Mesenteric fat pad (tissue), 1 donor: Measurements from ENCODE around the gene TMEM233. TPM values are rescaled to one million over a fixed set of nuclear protein-coding genes. Genes with fewer than 3 reads are reported as not detected.

Experiments used
- DNase-seq: peaks from one replicate; pipeline ENCODE4 v3.0.0-alpha.2; 2020; ENCODE audit warnings: low spot score
- total RNA-seq: library from RNA; stranded (reverse); fragmentation: NEBNext Ultra II Directional; extraction: Animal tissue kit (Norgen Biotek cat#: 25700); gene quantifications from one replicate; pipeline ENCODE4 v1.2.1, GENCODE V29; 2021
- donor health status: DM: yes; HTN: yes; CAD: no.

TMEM233 gene
- total RNA-seq, 1 donor from 2014 or later, result 1.3 TPM

DNA sequence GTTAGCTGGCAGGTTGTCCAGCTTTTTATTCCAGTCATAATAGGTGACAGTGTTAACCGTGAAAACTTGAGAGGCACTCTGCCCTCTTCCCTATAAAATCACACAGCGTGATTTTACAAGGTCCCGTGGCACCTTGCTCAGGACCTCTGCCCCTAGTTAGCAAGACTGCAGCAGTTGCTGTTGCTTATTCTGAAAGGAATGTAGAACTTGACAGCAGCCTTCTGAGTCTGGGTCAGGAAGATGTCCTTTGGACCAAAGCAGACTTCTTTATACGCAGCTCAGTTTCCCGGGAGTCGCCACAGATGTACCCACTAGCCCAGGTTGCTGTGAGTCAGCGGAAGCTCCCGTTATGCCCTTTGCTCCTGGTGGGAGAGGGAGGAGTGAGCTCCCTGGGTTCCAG lies 87.5 kb downstream of the TMEM233 start:
- DNase-seq, result no peak

DNA sequence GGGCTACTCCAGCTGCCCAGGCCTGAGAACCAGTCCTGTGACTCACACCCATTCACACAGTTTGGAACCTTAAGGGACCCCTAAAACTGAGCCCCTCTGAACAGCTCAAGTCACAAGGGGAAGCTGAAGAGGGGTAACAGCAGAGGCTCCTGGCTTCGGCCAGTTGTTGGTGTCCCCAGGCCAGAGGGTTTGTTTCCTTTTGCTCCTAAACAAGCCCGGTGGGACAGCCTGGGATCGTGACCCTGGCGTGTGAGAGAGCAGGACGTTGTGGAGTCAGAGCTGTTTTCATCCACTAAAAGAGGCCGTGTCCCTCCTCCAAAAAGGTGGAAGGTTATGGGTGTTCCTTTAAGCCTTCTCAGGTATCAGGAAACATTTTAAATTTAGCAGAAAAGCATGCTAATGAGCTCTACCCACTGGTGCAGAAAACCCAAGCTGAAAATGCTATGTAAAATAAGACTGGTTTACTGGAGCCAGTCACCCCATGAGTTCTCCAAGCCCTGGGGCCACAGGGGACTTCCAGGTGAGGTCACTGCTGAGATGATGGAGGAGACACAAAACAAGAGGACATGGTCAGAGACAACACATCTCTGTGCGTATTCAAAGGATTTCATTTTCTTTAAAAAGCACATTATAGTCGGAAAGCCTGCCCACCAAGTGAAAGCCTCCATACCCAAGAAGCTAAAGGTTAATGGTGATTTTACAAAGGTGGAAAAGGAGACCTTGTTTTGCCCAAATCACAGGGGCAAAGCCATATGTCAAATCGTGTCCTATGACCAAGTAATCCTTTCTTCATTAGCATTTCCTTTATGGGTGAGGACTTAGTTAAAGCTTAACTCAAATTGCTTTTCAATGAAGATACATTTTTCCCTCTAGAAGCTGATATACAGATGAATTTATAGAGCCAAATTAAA lies 88.4 kb downstream of the TMEM233 start:
- no peak for DNase-seq

DNA sequence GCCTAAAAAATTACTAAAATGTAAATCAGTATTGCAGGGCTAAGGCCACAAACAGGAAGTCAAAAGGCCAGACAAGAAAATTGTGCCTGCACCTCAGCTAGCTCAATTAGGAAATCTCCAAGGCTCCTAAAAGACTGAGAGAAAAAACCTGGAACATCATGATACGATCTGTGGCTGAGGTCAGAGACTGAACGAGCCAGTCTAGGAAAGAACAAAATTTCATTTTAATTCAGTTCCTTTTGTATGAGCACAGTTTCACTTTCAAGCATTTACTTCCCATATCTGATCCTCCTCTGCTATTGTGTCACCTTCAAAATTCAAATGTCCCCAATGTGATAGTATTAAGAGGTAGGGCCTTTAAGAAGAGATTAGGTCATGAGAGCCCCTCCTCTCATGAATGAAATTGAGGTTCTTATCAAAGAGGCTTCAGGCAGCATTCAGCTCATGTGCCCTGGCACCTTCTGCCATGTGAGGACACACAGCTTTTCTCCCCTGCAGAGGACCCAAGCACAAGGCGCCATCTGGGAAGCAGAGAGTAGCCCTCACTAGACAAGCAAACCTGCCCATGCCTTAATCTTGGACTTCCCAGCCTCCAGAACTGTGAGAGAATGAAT lies 89.2 kb downstream of the TMEM233 start:
- DNase-seq, result no peak

DNA sequence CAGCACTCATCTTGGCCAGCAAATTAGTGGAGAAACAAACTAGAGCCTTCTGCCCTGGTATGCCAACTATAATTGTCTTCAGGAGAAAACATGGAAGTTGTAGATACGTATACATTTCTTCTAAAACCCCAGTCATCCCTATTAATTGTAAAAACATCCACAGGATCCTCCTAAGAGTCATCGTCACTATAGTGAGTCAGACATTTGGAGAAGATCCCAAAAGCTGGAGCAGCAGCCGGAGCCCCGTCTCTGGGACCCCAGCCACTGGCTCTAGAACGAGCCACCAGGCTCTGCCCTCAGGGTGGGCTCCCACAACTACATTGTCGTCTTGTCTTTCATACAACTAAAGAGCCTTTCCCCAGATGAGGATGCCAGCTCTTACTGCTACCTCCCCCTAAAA lies 89.8 kb downstream of the TMEM233 start:
- DNase-seq, result no peak

DNA sequence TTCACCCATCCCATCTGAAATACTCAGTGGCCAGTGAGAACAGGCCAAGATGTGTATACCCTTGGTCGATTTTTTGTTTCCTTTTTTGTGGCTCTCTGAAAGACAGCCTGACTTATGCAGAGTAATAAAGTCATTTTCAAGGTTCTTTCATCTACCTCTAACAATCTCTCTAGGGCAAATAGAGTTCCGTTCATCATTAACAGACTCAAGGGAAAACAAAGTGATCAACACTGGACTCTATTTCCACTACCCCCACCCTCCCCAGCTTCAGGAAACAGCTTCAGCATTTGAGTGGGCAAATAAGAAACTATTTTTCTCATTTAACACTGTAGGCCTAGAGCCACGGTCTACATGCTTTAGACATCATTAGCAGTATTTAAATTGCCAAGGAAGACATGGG lies 90.2 kb downstream of the TMEM233 start:
- no peak for DNase-seq

DNA sequence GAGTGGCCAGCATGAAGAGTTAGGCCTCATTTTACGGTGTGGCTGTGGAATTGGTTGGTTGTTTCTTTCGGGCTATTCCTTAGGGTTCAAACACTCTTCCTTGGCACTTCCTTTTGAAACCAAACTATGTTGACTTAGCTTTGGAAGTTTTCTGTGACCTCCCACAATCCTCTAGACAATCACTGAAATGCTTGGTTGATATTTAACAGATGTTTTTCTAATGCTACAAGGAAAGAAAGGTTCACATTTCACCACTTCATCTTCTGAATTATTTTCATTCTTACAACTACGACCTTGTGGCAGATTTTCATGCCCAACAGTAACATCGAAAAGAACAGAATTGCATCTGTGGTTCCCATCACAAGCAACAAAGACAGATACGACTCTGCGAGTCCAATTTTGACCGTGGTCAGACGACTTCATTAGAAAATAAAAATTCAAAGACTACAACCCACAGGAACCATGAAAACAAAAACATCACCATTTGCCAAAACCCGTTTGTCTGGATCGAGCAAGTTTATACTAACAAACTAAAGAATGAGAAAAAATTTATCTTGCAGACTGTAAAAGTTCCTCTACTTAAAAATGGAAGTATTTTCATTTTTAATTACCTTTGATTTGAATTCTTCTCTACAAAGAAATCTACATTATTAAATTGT lies 91.3 kb downstream of the TMEM233 start:
- no peak for DNase-seq

DNA sequence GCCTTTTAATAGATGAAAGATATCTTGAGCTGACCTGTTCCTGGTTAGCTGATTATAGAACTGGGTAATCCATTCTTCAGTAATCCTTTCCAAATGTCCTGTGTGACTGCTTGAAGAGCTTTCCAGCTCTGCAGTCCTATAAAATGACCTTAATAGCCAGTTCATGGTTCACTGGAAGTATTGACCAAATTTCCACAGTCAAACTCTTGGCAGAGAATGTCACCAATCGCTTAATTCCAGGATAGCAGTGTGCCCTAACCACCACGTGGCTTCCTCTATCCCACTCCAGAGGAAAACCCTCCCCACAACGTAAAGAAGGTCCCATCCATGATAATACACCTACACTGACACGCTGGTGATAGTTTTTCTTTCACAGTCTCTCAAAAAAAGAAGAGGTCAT lies 91.8 kb downstream of the TMEM233 start:
- DNase-seq, result no peak

DNA sequence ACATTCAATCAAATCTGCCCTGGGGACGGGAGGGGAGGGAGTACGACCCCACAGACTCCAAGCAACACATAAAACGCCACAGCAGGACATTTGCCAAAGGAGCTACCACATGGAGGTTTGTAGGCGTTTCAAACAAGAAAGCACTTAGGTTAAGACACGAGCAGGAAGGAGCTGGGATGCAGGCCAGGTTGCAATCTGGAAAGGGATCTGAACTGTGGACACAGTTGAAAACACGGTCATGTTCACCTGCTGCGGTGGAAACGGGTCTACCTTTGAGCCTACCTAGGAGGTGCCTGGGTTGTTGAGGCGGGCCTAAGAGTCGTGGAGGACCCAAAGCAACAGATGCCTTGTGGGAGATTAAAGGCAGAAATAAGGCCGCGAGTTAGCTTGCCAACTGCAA lies 92.8 kb downstream of the TMEM233 start:
- no peak for DNase-seq

DNA sequence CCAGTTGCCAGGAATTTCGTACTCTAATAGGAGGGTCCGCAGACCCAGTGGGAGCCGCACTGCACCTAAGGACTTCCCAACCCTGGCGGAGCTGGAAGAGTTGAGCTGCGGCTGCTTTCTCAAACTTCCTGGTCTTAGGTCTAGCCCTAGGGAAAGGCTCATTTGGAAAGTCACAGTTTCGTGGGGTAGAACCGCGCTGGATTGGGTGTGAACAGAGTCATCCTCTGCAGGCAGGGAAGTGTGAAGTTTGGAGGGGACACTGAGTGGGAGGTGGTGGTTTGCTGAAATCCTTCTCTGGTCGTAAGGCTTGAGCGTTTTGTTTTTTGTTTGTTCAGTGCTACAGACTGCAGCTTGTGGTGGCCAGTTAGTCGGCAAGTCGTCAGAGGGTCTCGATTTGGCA lies 93.2 kb downstream of the TMEM233 start:
- DNase-seq, result no peak

DNA sequence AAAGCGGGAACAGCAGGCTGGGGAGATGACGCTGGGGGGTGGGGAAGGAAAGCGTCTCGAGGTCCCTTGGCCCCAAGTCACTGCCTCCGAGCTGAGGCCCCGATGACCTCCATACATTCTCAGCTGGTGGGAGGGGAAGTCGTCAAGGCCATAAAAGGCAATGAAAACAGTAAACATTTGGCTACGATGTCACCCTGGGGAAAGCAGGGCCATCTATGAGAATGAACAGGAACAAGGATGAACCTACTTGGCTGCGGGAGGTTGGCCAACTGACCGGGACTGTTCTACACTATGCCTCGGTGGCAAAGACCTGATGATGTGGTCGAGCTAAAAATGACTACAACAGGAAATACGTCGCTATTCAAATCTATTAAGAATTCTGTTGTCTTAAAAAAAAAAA lies 93.8 kb downstream of the TMEM233 start:
- no peak for DNase-seq

DNA sequence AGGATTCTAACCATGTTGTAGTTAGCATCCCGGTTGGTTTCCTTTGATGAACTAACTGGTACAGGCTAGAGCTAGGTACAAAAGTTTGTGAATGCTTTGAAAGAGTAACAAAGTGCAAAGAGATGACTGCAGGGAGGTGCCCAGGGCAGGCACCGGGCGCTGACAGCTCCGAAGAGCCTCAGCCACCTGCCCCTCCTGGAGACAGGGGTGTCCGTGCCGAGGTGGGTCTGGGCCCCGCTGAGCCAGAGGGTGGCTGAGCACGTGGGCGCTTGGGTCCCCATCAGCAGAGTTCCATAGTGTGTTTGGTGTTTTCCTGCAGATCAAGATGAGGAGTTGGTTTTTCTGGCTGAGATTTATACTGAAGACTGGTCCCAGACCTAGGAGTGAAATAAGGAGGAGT lies 94.3 kb downstream of the TMEM233 start:
- no peak for DNase-seq

DNA sequence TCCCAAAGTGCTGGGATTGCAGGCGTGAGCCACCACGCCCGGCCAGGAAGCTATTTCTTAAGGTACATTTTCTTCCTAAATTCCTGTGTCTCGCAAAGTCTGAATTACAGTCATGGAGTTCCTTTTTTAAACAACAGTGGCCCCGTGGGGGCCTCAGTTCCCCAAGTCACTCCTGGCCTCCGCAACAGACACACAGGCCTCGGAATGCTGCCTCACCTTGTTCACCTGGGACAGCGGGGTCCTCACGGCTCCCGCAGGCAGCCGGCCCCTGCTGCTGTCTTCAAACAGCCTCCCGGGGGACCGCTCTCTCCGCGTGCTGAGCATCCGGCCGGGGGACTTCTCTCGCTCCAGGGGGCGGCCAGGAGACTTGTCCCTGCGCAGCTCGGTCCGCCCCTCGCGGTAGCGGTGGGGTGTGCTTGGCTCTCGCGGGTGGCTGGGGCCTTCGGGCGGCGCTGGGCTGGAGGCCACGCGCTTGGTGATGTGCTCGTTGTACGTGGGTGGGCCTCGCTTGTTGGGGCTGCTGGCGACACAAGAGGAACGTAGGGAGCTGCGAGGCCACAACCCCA lies 96.4 kb downstream of the TMEM233 start:
- DNase-seq, result no peak

DNA sequence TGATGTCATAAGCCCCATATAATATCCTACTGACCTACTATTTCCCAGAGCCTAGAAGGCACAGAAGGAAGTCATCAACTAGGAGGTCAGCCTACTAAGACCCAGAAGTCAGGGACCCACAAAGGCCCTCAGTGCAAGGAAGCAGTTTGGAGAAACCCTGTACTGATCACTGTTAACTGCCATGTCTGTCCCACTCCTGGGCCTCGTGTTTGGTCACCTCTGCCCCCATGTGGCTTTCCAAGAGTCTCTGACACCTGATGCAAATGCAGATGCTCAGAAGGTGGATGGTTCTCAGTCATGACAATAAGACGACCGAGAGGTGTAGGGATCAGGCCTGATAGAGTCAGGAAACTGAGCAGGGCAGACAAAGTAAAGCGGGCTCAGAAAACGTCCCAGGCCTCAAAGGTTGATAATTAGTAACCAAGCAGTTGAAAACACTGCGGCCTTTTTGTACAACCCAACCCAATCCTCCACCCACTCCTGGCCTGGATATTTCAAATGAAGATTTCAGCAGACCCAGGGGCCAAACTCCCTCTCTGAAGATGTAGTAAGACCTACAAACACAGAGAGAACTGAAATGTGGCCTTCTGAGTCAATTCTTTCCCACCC lies 97.7 kb downstream of the TMEM233 start:
- no peak for DNase-seq

DNA sequence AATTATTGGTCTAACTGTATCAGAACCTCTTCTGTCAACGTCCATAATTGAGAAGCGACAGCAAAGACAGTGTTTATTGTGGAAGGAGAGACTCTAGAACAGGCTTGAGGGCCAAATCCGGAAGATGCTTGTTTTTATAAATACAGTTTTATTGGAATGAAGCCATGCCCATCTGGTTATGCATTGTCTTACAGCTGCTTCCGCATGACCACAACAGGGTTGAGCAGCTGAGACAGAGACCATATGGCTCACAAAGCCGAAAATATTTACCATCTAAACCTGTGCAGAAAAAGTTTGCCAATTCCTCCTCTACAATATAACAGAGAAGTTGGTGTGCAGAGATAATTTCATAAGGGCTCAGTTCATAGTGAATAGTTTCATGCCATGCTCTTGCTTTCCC lies 98.8 kb downstream of the TMEM233 start:
- no peak for DNase-seq

Other genes starting within 250 kb of the TMEM233 start
- gene PRKAB1, start 74.4 kb downstream of the TMEM233 start, total RNA-seq, result 20.8 TPM